ENCODE data around the gene YWHAQ. TPM values are rescaled to one million over a fixed set of nuclear protein-coding genes. Genes with fewer than 3 reads are reported as not detected.
A peak's percentile ranks its signal among the peaks of the same experiment; 100 is the strongest.

The YWHAQ gene
- total and polyA plus RNA-seq, 8 donors, result 104 to 226 (median 150) TPM

GRCh38 chr2:9647884-9648283, 17.1 kb upstream of the YWHAQ start:
- no peak for TF ChIP-seq POLR2AphosphoS5 (IDR thresholded peaks at IDR 0.05)
- TF ChIP-seq CTCF (IDR thresholded peaks at IDR 0.05), result no peak
- no peak for TF ChIP-seq POLR2A (IDR thresholded peaks at IDR 0.05)
- no peak for TF ChIP-seq EP300 (IDR thresholded peaks at IDR 0.05)
- Histone ChIP-seq H3K36me3 (no peaks in the 10 kb centered on the region), H3K9me3 (no peaks in the 10 kb centered on the region), H3K27ac (no peak overlapping the region), H3K27me3 (no peaks in the 10 kb centered on the region), H3K4me1 (peaks cover 5 to 23% (median 13%) of the 10 kb centered on the region in 4 donors), H3K4me3 (no peak overlapping the region)
- no peak for DNase-seq
- intact Hi-C loops (cut with DNase I; ENCODE audit: low total_unique reads), result no loop called here
- 65 to 77% (median 71%) methylated on average over 6 of the region's 6 CpGs for WGBS, 5 donors

GRCh38 chr2:9646196-9647030, 15.6 kb upstream of the YWHAQ start:
- H3K27ac ChIP-seq, result no peak overlapping the region
- 79 to 86% (median 83%) methylated on average over 16 to 17 of the region's 17 CpGs for WGBS, 5 donors
- H3K4me3 ChIP-seq, result no peak overlapping the region
- TF ChIP-seq POLR2A (IDR thresholded peaks at IDR 0.05) (no peak), CTCF (IDR thresholded peaks at IDR 0.05) (no peak), POLR2AphosphoS5 (IDR thresholded peaks at IDR 0.05) (no peak)
- peak in 1 of 2 donors; percentile 22 for DNase-seq
- H3K4me1 ChIP-seq, result peaks cover 5 to 23% (median 13%) of the 10 kb centered on the region in 4 donors
- H3K9me3 ChIP-seq, result no peaks in the 10 kb centered on the region
- no peaks in the 10 kb centered on the region for H3K36me3 ChIP-seq
- H3K27me3 ChIP-seq, result no peaks in the 10 kb centered on the region
- intact Hi-C loops (cut with DNase I; ENCODE audit: low total_unique reads), result no loop called here

- TF ChIP-seq CTCF (IDR thresholded peaks at IDR 0.05) (no peak), POLR2A (IDR thresholded peaks at IDR 0.05) (no peak), EP300 (IDR thresholded peaks at IDR 0.05) (no peak), POLR2AphosphoS5 (IDR thresholded peaks at IDR 0.05) (no peak)
- Histone ChIP-seq H3K4me3 (no peak overlapping the region), H3K27ac (peak overlapping the region in 1 of 5 donors; percentile 8), H3K27me3 (no peaks in the 10 kb centered on the region), H3K4me1 (peaks cover 9 to 23% (median 16%) of the 10 kb centered on the region in 4 donors), H3K9me3 (no peaks in the 10 kb centered on the region), H3K36me3 (no peaks in the 10 kb centered on the region)
- 39 to 71% (median 59%) methylated on average over 9 of the region's 9 CpGs for WGBS, 5 donors
- peak in 1 of 2 donors; percentile 75 for DNase-seq
- intact Hi-C loops (cut with DNase I; ENCODE audit: low total_unique reads), result no loop called here
Measured at GRCh38 chr2:9644603-9645002, 13.8 kb upstream of the YWHAQ start.

GRCh38 chr2:9644021-9644420, 13.2 kb upstream of the YWHAQ start:
- no peaks in the 10 kb centered on the region for H3K27me3 ChIP-seq
- no peak overlapping the region for H3K4me3 ChIP-seq
- peaks cover 13 to 25% (median 19%) of the 10 kb centered on the region in 4 donors for H3K4me1 ChIP-seq
- 41 to 68% (median 61%) methylated on average over 7 of the region's 7 CpGs for WGBS, 5 donors
- no peaks in the 10 kb centered on the region for H3K9me3 ChIP-seq
- H3K36me3 ChIP-seq, result no peaks in the 10 kb centered on the region
- no peak overlapping the region for H3K27ac ChIP-seq
- DNase-seq, result peak in 1 of 2 donors; percentile 75
- TF ChIP-seq CTCF (IDR thresholded peaks at IDR 0.05), result no peak
- TF ChIP-seq EP300 (IDR thresholded peaks at IDR 0.05), result no peak
- no peak for TF ChIP-seq POLR2A (IDR thresholded peaks at IDR 0.05)
- TF ChIP-seq POLR2AphosphoS5 (IDR thresholded peaks at IDR 0.05), result no peak
- intact Hi-C loops (cut with DNase I; ENCODE audit: low total_unique reads), result no loop called here
